GM23338 (cell line): ENCODE data around the gene SCN3B. TPM values are rescaled to one million over a fixed set of nuclear protein-coding genes. Genes with fewer than 3 reads are reported as not detected.

Experiments used
- ATAC-seq: fragments of 200-7000 bp; cut with Tn5 transposase; 3 replicates; pipeline ENCODE4 v1.9.1; 2020
- DNase-seq: peaks from one replicate; pipeline ENCODE4 v3.0.0-alpha.2; 2015; ENCODE audit warnings: low spot score
- H2AFZ ChIP-seq: fragments of 200-600 bp; sonication (generic); 2 replicates; pipeline ENCODE4 v1.8.0; 2016; ENCODE audit warnings: antibody characterized with exemption, mild to moderate bottlenecking, moderate library complexity
- H3F3A ChIP-seq: fragments of 200-600 bp; sonication (generic); replicated peaks from 2 replicates; pipeline ENCODE4 v1.8.0; 2017; ENCODE audit warnings: antibody characterized with exemption, mixed run types, low read depth
- H3K27ac ChIP-seq: fragments of 200-600 bp; sonication (generic); 2 replicates; pipeline ENCODE4 v1.6.1; 2016; ENCODE audit warnings: low read depth
- H3K27me3 ChIP-seq: fragments of 200-600 bp; sonication (generic); 2 replicates; pipeline ENCODE4 v1.8.0; 2016; ENCODE audit warnings: mild to moderate bottlenecking, mixed run types, moderate library complexity; ENCODE audit not compliant: insufficient read depth
- H3K36me3 ChIP-seq: fragments of 200-600 bp; sonication (generic); 2 replicates; pipeline ENCODE4 v1.8.0; 2016; ENCODE audit warnings: mild to moderate bottlenecking; ENCODE audit not compliant: insufficient read depth
- H3K4me1 ChIP-seq: fragments of 200-600 bp; sonication (generic); 2 replicates; pipeline ENCODE4 v1.8.0; 2016; ENCODE audit warnings: mild to moderate bottlenecking, moderate library complexity; ENCODE audit not compliant: insufficient read depth
- H3K4me2 ChIP-seq: fragments of 200-600 bp; sonication (generic); 2 replicates; pipeline ENCODE4 v1.7.1; 2017; ENCODE audit warnings: mixed run types
- H3K4me3 ChIP-seq: fragments of 200-600 bp; sonication (generic); 2 replicates; pipeline ENCODE4 v1.6.1; 2016; ENCODE audit warnings: mixed run types
- H3K79me2 ChIP-seq: fragments of 200-600 bp; sonication (generic); replicated peaks from 2 replicates; pipeline ENCODE4 v1.8.0; 2017; ENCODE audit warnings: mild to moderate bottlenecking; ENCODE audit not compliant: insufficient read depth
- H3K9me2 ChIP-seq: fragments of 200-600 bp; sonication (generic); 2 replicates; pipeline ENCODE4 v1.8.0; 2017; ENCODE audit not compliant: insufficient read depth
- H4K20me1 ChIP-seq: fragments of 200-600 bp; sonication (generic); replicated peaks from 2 replicates; pipeline ENCODE4 v1.8.0; 2017; ENCODE audit warnings: mild to moderate bottlenecking; ENCODE audit not compliant: insufficient read depth
- H3K27ac Mint-ChIP-seq: 2 replicates; pipeline ENCODE4 v1.8.0; 2020; ENCODE audit warnings: inconsistent platforms, mild to moderate bottlenecking, moderate library complexity, mixed read lengths
- H3K27me3 Mint-ChIP-seq: 3 replicates; pipeline ENCODE4 v1.8.0; 2022; ENCODE audit warnings: low read depth, mild to moderate bottlenecking, moderate library complexity, mixed read lengths, inconsistent platforms; ENCODE audit not compliant: insufficient read depth, poor library complexity
- H3K36me3 Mint-ChIP-seq: 3 replicates; pipeline ENCODE4 v1.8.0; 2021; ENCODE audit warnings: low read depth, mild to moderate bottlenecking, inconsistent platforms, moderate library complexity, mixed read lengths
- H3K4me1 Mint-ChIP-seq: 3 replicates; pipeline ENCODE4 v1.8.0; 2020; ENCODE audit warnings: mild to moderate bottlenecking, inconsistent platforms, mixed read lengths
- H3K4me3 Mint-ChIP-seq: 3 replicates; pipeline ENCODE4 v1.8.0; 2021; ENCODE audit warnings: moderate library complexity, mild to moderate bottlenecking, inconsistent platforms, mixed read lengths
- H3K9me3 Mint-ChIP-seq: 3 replicates; pipeline ENCODE4 v1.8.0; 2020; ENCODE audit warnings: moderate library complexity, mild to moderate bottlenecking, inconsistent platforms, mixed read lengths
- ETS1 ChIP-seq: IDR thresholded peaks from 2 replicates; pipeline ENCODE4 v1.6.1; 2016; ENCODE audit warnings: antibody characterized with exemption
- EZH2 ChIP-seq: fragments of 200-600 bp; sonication (generic); IDR thresholded peaks from one replicate; pipeline ENCODE4 v1.8.0; 2017; ENCODE audit warnings: antibody characterized with exemption, mild to moderate bottlenecking, low read depth; ENCODE audit not compliant: unreplicated experiment
- REST ChIP-seq: IDR thresholded peaks from one replicate; pipeline ENCODE4 v1.6.1; 2018; ENCODE audit warnings: antibody characterized with exemption; ENCODE audit not compliant: unreplicated experiment
- ZNF114 ChIP-seq: fragments of 250-450 bp; sonication (Bioruptor Pico); IDR thresholded peaks from 2 replicates; pipeline ENCODE4 v1.5.0; 2020; ENCODE audit warnings: mild to moderate bottlenecking, moderate library complexity
- ZNF331 ChIP-seq: fragments of 250-450 bp; sonication (Bioruptor Pico); IDR thresholded peaks from 2 replicates; pipeline ENCODE4 v1.5.0; 2020; ENCODE audit warnings: low read depth, mild to moderate bottlenecking, moderate library complexity
- ZNF462 ChIP-seq: fragments of 250-450 bp; sonication (Bioruptor Pico); IDR thresholded peaks from 2 replicates; pipeline ENCODE4 v1.5.0; 2020; ENCODE audit warnings: mild to moderate bottlenecking, moderate library complexity
- polyA plus RNA-seq: library from polyadenylated mRNA; unstranded; fragments of >200 nt; fragmentation: Nextera tagmentation; extraction: Ambion mirVana; gene quantifications from 2 replicates; pipeline ENCODE4 v1.2.1, GENCODE V29; 2016
- total RNA-seq: library from RNA; depleted of rRNA; stranded (reverse); fragments of >200 nt; shearing (Covaris generic); gene quantifications from 2 replicates; pipeline ENCODE4 v1.2.3, GENCODE V29; 2014

Gene SCN3B
- total and polyA plus RNA-seq, 2 experiments from 2014 or later = 0.74 to 1.7 TPM

GRCh38 chr11:123588117-123588863 is 66.1 kb downstream of the SCN3B start:
- no peaks in the 10 kb centered on the region for H3K36me3 Mint-ChIP-seq
- H3K9me3 Mint-ChIP-seq = no peaks in the 10 kb centered on the region
- no peaks in the 10 kb centered on the region for H3K36me3 ChIP-seq
- no peaks in the 10 kb centered on the region; the same call in 1 of the 2 replicates for H3K4me1 ChIP-seq
- no peak overlapping the region for H3K4me3 ChIP-seq
- H3K9me2 ChIP-seq = no peaks in the 10 kb centered on the region; the same call in 1 of the 2 replicates
- no peak overlapping the region for H3K4me3 Mint-ChIP-seq
- H3K79me2 ChIP-seq = no peaks in the 10 kb centered on the region; the same call in 1 of the 2 replicates
- peaks cover 6% of the 10 kb centered on the region for H3K27me3 Mint-ChIP-seq
- DNase-seq = no peak
- H3K27ac Mint-ChIP-seq = no peak overlapping the region
- H2AFZ ChIP-seq = no peak overlapping the region
- no peak overlapping the region for H3K4me2 ChIP-seq
- no peak for ATAC-seq
- H3K27me3 ChIP-seq = no peaks in the 10 kb centered on the region
- no peaks in the 10 kb centered on the region for H4K20me1 ChIP-seq
- H3K27ac ChIP-seq = no peak overlapping the region
- peaks cover 18% of the 10 kb centered on the region for H3K4me1 Mint-ChIP-seq
- TF ChIP-seq REST (no peak), ZNF331 (CRISPR knock-in tag) (no peak), ZNF462 (CRISPR knock-in tag) (no peak), ETS1 (no peak), ZNF114 (CRISPR knock-in tag) (no peak), EZH2 (no peak)
- H3F3A ChIP-seq = no peaks in the 10 kb centered on the region
